Neuronal stem cell (in vitro differentiated cells): Measurements from ENCODE around the gene GBGT1.

Source experiments
- DNase-seq: peaks from one replicate; pipeline ENCODE4 v3.0.0-alpha.2; 2013; ENCODE audit warnings: low spot score
- H2AFZ ChIP-seq: one replicate; pipeline ENCODE4 v1.6.1; 2013; ENCODE audit warnings: mild to moderate bottlenecking, low read length, inconsistent platforms
- H2AK5ac ChIP-seq: 2 replicates; pipeline ENCODE4 v1.6.1; 2013; ENCODE audit warnings: low read depth, mild to moderate bottlenecking, inconsistent platforms, low read length, moderate library complexity, mixed read lengths
- H2BK120ac ChIP-seq: 2 replicates; pipeline ENCODE4 v1.6.1; 2013; ENCODE audit warnings: low read depth, mild to moderate bottlenecking, inconsistent platforms, low read length, moderate library complexity, mixed read lengths
- H2BK12ac ChIP-seq: one replicate; pipeline ENCODE4 v1.6.1; 2013; ENCODE audit warnings: low read length, inconsistent platforms
- H2BK15ac ChIP-seq: 2 replicates; pipeline ENCODE4 v1.6.1; 2013; ENCODE audit warnings: mild to moderate bottlenecking, low read length, inconsistent platforms, mixed read lengths
- H2BK5ac ChIP-seq: one replicate; pipeline ENCODE4 v1.6.1; 2013; ENCODE audit warnings: inconsistent platforms, mild to moderate bottlenecking, low read length, moderate library complexity
- H3K14ac ChIP-seq: one replicate; pipeline ENCODE4 v1.6.1; 2013; ENCODE audit warnings: low read length, inconsistent platforms
- H3K18ac ChIP-seq: 2 replicates; pipeline ENCODE4 v1.6.1; 2013; ENCODE audit warnings: low read length, inconsistent platforms
- H3K23ac ChIP-seq: 2 replicates; pipeline ENCODE4 v1.6.1; 2013; ENCODE audit warnings: low read depth, mild to moderate bottlenecking, mixed read lengths, low read length, inconsistent platforms; ENCODE audit not compliant: poor library complexity
- H3K27ac ChIP-seq: replicated peaks from 3 replicates; pipeline ENCODE4 v1.5.1; 2013; ENCODE audit warnings: low read length, inconsistent platforms
- H3K27me3 ChIP-seq, 3 experiments: 2 replicates each; pipeline ENCODE4 v1.6.1; 2013; ENCODE audit warnings: low read length in 3 of 3, mild to moderate bottlenecking in 2 of 3, inconsistent platforms in 1 of 3, low read depth in 1 of 3, mixed read lengths in 1 of 3, moderate library complexity in 1 of 3; ENCODE audit not compliant: control insufficient read depth in 3 of 3, insufficient read depth in 3 of 3
- H3K36me3 ChIP-seq, 2 donors: replicated peaks in 1 of 2; 2 replicates each; pipeline ENCODE4 v1.6.1; 2013; ENCODE audit warnings: low read length in 2 of 2; ENCODE audit not compliant: control insufficient read depth in 2 of 2, insufficient read depth in 2 of 2
- H3K4ac ChIP-seq: 2 replicates; pipeline ENCODE4 v1.6.1; 2013; ENCODE audit warnings: inconsistent platforms, mild to moderate bottlenecking, low read length, moderate library complexity
- H3K4me1 ChIP-seq, 2 donors: 1 replicate in 1 of 2; 2 replicates in 1 of 2; pipeline ENCODE4 v1.6.1; 2013; ENCODE audit warnings: low read length in 2 of 2, low read depth in 1 of 2; ENCODE audit not compliant: control insufficient read depth in 2 of 2, insufficient read depth in 1 of 2
- H3K4me2 ChIP-seq: one replicate; pipeline ENCODE4 v1.6.1; 2013; ENCODE audit warnings: mild to moderate bottlenecking, low read length, inconsistent platforms; ENCODE audit not compliant: insufficient read depth, poor library complexity, severe bottlenecking
- H3K4me3 ChIP-seq, 2 donors: 2 replicates each; pipeline ENCODE4 v1.5.1; 2013; ENCODE audit warnings: low read length in 2 of 2, mild to moderate bottlenecking in 2 of 2, inconsistent platforms in 1 of 2, moderate library complexity in 1 of 2
- H3K79me1 ChIP-seq: one replicate; pipeline ENCODE4 v1.6.1; 2013; ENCODE audit warnings: low read depth, mild to moderate bottlenecking, inconsistent platforms, low read length, moderate library complexity
- H3K9ac ChIP-seq: one replicate; pipeline ENCODE4 v1.6.1; 2013; ENCODE audit warnings: mild to moderate bottlenecking, low read depth, low read length, inconsistent platforms; ENCODE audit not compliant: poor library complexity
- H3K9me3 ChIP-seq, 2 donors: replicated peaks in 1 of 2; 2 replicates each; pipeline versions ENCODE3 to v1.6.1; 2013; ENCODE audit warnings: low read length in 2 of 2, mild to moderate bottlenecking in 2 of 2, inconsistent platforms in 1 of 2, low read depth in 1 of 2, mixed read lengths in 1 of 2, moderate library complexity in 1 of 2; ENCODE audit not compliant: control insufficient read depth in 2 of 2, insufficient read depth in 1 of 2
- H4K8ac ChIP-seq: one replicate; pipeline ENCODE4 v1.6.1; 2013; ENCODE audit warnings: low read depth, mild to moderate bottlenecking, inconsistent platforms, low read length, moderate library complexity
- H4K91ac ChIP-seq: one replicate; pipeline ENCODE4 v1.6.1; 2013; ENCODE audit warnings: low read length, low read depth, mild to moderate bottlenecking, inconsistent platforms; ENCODE audit not compliant: poor library complexity
- WGBS, 2 donors: extraction: QIAGEN DNeasy Blood & Tissue Kit; methylation state at CpG; one replicate each; pipeline ENCODE4 v1.1.7; 2013; ENCODE audit warnings: missing lambda C conversion rate in 2 of 2, mixed read lengths in 1 of 2; ENCODE audit not compliant: insufficient read length in 2 of 2, insufficient replicate concordance in 1 of 2; ENCODE audit errors: extremely low coverage in 2 of 2; 5-methylcytosine and 5-hydroxymethylcytosine counted together

The GBGT1 gene

DNA sequence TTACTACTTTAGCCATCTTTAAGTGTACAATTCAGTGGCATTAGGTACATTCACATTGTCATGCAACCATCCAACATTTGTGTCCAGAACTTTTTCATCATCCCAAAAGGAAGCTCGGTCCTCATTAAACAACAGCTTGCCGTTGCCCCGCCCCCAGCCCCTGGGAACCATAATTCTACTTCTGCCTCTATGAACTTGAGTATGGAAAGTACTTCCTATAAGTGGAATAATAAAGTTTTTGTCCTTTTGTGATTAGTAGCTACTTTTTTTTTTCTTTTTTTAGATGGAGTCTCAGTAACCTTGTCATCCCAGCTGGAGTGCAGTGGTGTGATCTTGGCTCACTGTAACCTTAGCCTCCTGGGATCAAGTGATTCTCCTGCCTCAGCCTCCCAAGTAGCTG lies 5.0 kb downstream of the GBGT1 start:
- no peak for DNase-seq
- Histone ChIP-seq H2AK5ac (no peak overlapping the region), H3K14ac (no peak overlapping the region), H3K27me3 (peaks cover 0 to 14% (median 13%) of the 10 kb centered on the region in 3 experiments), H3K9ac (no peak overlapping the region), H3K4me2 (no peak overlapping the region), H3K27ac (no peak overlapping the region), H3K9me3 (no peaks in the 10 kb centered on the region), H2BK5ac (no peak overlapping the region), H3K4me3 (no peak overlapping the region), H3K18ac (no peak overlapping the region), H2BK120ac (no peak overlapping the region), H2AFZ (no peak overlapping the region), H3K23ac (no peak overlapping the region), H3K79me1 (peaks cover 1% of the 10 kb centered on the region), H3K4ac (no peak overlapping the region), H4K8ac (no peak overlapping the region), H2BK15ac (no peak overlapping the region), H3K4me1 (peaks cover 0 to 4% of the 10 kb centered on the region in 2 donors), H3K36me3 (no peaks in the 10 kb centered on the region), H4K91ac (no peak overlapping the region), H2BK12ac (no peak overlapping the region)
- WGBS, 2 donors: no CpG with 5 or more reads among the region's 3 CpGs

- H3K14ac ChIP-seq: no peak overlapping the region
- no peak overlapping the region for H2AFZ ChIP-seq
- H2BK120ac ChIP-seq: no peak overlapping the region
- no CpG with 5 or more reads among the region's 9 CpGs for WGBS, 2 donors
- no peak overlapping the region for H2AK5ac ChIP-seq
- no peak overlapping the region for H4K91ac ChIP-seq
- H2BK15ac ChIP-seq: no peak overlapping the region
- H3K27ac ChIP-seq: no peak overlapping the region
- no peak overlapping the region for H2BK12ac ChIP-seq
- no peaks in the 10 kb centered on the region for H3K27me3 ChIP-seq
- no peak overlapping the region for H3K4me2 ChIP-seq
- DNase-seq: no peak
- no peaks in the 10 kb centered on the region for H3K36me3 ChIP-seq
- no peaks in the 10 kb centered on the region for H3K79me1 ChIP-seq
- no peak overlapping the region for H3K23ac ChIP-seq
- no peaks in the 10 kb centered on the region for H3K9me3 ChIP-seq
- no peak overlapping the region for H4K8ac ChIP-seq
- H3K9ac ChIP-seq: no peak overlapping the region
- H3K4ac ChIP-seq: no peak overlapping the region
- no peak overlapping the region for H3K18ac ChIP-seq
- H3K4me3 ChIP-seq: no peak overlapping the region
- peaks cover 0 to 8% of the 10 kb centered on the region in 2 donors for H3K4me1 ChIP-seq
- H2BK5ac ChIP-seq: no peak overlapping the region
Observed at GRCh38 chr9:133155156-133155555, 8.6 kb downstream of the GBGT1 start.

DNA sequence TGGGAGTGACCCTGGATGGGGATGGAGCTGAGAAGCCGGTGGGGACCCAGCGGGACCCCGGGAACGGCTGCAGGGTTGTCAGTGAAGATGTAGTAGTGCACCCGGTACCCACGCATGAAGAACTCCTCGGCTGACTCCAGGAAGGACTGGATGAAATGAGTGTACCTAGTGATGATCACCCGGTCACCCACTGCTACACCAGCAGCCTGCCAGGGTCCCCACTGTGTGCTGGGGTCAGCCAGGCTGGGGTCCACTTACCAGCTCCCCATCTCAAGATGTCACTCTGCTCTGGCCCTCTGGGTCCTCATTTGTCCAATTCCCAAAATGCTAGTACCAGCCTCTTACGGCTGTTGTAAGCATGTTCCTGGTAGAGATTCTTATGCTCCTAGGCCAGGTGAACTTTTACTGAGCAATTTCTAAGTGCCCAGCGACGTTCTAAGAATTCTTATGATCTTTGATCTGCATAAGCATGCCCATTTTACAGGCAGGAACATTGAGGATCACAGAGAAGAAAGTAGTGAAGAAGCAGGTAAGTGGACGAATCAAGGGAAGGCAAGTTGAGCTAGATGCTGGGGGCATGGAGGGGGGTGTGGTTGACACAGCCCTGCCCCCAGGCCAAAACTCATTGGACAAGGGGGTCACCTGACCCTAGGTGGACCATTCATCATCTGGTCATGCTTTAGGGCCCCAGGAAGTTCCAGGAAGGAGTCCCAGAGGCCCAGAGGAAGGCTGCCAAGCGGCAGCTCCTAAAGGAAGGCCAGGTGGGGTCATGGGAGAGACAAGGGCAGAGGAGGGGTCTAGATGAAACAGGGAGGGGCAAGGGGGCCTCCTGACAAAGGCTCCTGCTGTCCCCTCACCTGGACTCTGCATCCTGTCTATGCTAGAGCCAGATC lies 9.4 kb downstream of the GBGT1 start:
- H2BK15ac ChIP-seq: no peak overlapping the region
- no peaks in the 10 kb centered on the region for H3K27me3 ChIP-seq
- H3K4me2 ChIP-seq: no peak overlapping the region
- H3K4ac ChIP-seq: no peak overlapping the region
- H3K23ac ChIP-seq: no peak overlapping the region
- no peak overlapping the region for H3K18ac ChIP-seq
- H3K14ac ChIP-seq: no peak overlapping the region
- no peak overlapping the region for H2BK120ac ChIP-seq
- H3K27ac ChIP-seq: no peak overlapping the region
- H4K8ac ChIP-seq: no peak overlapping the region
- no peaks in the 10 kb centered on the region for H3K9me3 ChIP-seq
- peak overlapping the region in 1 of 2 donors; percentile 1 for H3K4me3 ChIP-seq
- H2AFZ ChIP-seq: no peak overlapping the region
- peak overlapping the region; percentile 6 for H2AK5ac ChIP-seq
- H3K4me1 ChIP-seq: peaks cover 2 to 8% of the 10 kb centered on the region in 2 donors
- no peak overlapping the region for H4K91ac ChIP-seq
- H2BK12ac ChIP-seq: no peak overlapping the region
- H3K79me1 ChIP-seq: no peaks in the 10 kb centered on the region
- no peak overlapping the region for H2BK5ac ChIP-seq
- DNase-seq: no peak
- H3K9ac ChIP-seq: no peak overlapping the region
- WGBS, 2 donors: no CpG with 5 or more reads among the region's 13 CpGs
- H3K36me3 ChIP-seq: no peaks in the 10 kb centered on the region

DNA sequence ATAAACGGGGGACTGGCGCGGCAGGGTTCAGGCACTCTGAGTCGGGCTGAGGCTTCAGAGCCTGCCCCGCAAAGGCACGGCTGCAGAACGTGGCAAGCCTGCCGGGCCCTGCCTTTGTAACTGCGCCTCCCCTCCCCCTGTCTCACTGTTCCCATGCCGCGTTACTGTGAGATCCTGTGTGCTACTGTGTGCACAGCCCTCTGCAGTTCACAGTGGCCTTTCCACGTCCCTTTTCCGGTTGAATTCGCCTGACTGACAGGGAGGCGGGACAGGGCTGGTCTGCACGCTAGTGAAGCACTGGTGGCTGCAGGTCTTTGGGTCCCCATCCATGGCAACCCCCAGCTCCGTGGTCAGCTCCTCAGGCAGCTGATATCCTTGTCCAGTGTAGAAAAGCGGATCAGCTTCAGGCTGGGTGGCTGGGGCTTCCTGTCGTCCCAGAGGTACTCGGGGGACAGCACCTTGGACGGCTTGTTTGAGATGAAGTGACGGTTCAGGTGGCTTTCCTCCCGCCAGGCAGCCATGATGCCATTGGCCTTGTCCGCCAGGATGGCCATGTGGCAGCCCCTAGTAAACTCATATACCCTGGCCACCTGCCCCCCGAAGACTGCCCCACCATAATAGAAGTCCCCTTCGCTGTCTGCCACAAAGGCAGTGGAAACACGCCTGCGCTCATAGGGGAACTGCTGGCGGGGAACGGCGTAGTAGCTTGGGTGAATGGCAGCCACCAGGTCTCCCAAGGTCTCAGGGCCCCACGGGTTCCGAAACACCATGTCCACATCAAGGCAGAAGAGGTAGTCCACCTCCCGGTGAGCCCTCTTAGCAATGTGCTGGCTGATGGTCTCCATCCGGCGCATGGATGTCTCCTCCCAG lies 10.3 kb downstream of the GBGT1 start:
- H3K9ac ChIP-seq: peak overlapping the region; percentile 17
- H3K4me1 ChIP-seq: peaks cover 2 to 10% of the 10 kb centered on the region in 2 donors
- no peak overlapping the region for H2BK5ac ChIP-seq
- no peak overlapping the region for H3K23ac ChIP-seq
- no peak overlapping the region for H2BK120ac ChIP-seq
- no peak for DNase-seq
- no peaks in the 10 kb centered on the region for H3K36me3 ChIP-seq
- no peak overlapping the region for H3K14ac ChIP-seq
- peak overlapping the region; percentile 30 for H4K8ac ChIP-seq
- no peak overlapping the region for H4K91ac ChIP-seq
- H2BK15ac ChIP-seq: no peak overlapping the region
- no peak overlapping the region for H3K27ac ChIP-seq
- H3K4me3 ChIP-seq: peak overlapping the region in 1 of 2 donors; percentile 1
- no peaks in the 10 kb centered on the region for H3K9me3 ChIP-seq
- H3K4ac ChIP-seq: no peak overlapping the region
- peak overlapping the region; percentile 66 for H2BK12ac ChIP-seq
- H2AK5ac ChIP-seq: peak overlapping the region; percentile 65
- H3K27me3 ChIP-seq: no peaks in the 10 kb centered on the region
- WGBS, 2 donors: no CpG with 5 or more reads among the region's 36 CpGs
- H3K18ac ChIP-seq: peak overlapping the region; percentile 22
- no peak overlapping the region for H3K4me2 ChIP-seq
- H2AFZ ChIP-seq: peak overlapping the region; percentile 80
- peaks cover 3% of the 10 kb centered on the region for H3K79me1 ChIP-seq
